Ectodermal cell (in vitro differentiated cells): ENCODE data around the gene GMEB2.
"Not testable (repeated sequence)": the region's sequence is repeated elsewhere in the genome, so short reads cannot be mapped to it uniquely, and the experiment has no call there.

Source experiments
- H3K27ac ChIP-seq: 2 replicates; pipeline ENCODE4 v1.7.0; 2013; ENCODE audit warnings: mild to moderate bottlenecking, low read depth, low read length; ENCODE audit not compliant: insufficient read depth, poor library complexity, severe bottlenecking
- H3K27me3 ChIP-seq: 2 replicates; pipeline ENCODE4 v1.7.0; 2013; ENCODE audit warnings: mild to moderate bottlenecking, low read length; ENCODE audit not compliant: insufficient read depth, control insufficient read depth, poor library complexity, severe bottlenecking
- H3K36me3 ChIP-seq: one replicate; pipeline ENCODE4 v1.7.0; 2013; ENCODE audit warnings: low read length; ENCODE audit not compliant: control insufficient read depth, insufficient read depth
- H3K4me1 ChIP-seq: one replicate; pipeline ENCODE4 v1.7.0; 2013; ENCODE audit warnings: low read length; ENCODE audit not compliant: control insufficient read depth, insufficient read depth
- H3K4me3 ChIP-seq: 2 replicates; pipeline ENCODE4 v1.7.0; 2013; ENCODE audit warnings: low read depth, low read length, control low read depth; ENCODE audit not compliant: insufficient read depth
- H3K9me3 ChIP-seq: 2 replicates; pipeline ENCODE4 v1.7.0; 2013; ENCODE audit warnings: mild to moderate bottlenecking, low read length, moderate library complexity; ENCODE audit not compliant: control insufficient read depth
- WGBS, 2 experiments: methylation state at CpG; one replicate each; pipeline ENCODE4 v1.1.7; 2013; ENCODE audit warnings: missing lambda C conversion rate in 2 of 2; 5-methylcytosine and 5-hydroxymethylcytosine counted together

The GMEB2 gene

GRCh38 chr20:63613863-63614594, 12.9 kb downstream of the GMEB2 start:
- not testable (repeated sequence) for H3K4me3 ChIP-seq, H3K4me1 ChIP-seq, H3K9me3 ChIP-seq, H3K27ac ChIP-seq, H3K27me3 ChIP-seq
- H3K36me3 ChIP-seq: peaks cover 17% of the 10 kb centered on the region
- 87 to 89% methylated on average over 10 to 14 of the region's 18 CpGs for WGBS, 2 experiments

GRCh38 chr20:63612276-63612931, 14.5 kb downstream of the GMEB2 start:
- Histone ChIP-seq H3K4me1 (no peaks in the 10 kb centered on the region), H3K9me3 (no peaks in the 10 kb centered on the region), H3K36me3 (peaks cover 12% of the 10 kb centered on the region), H3K4me3 (no peak overlapping the region), H3K27me3 (no peaks in the 10 kb centered on the region), H3K27ac (no peak overlapping the region)
- WGBS, 2 experiments: 90% methylated on average over 20 of the region's 20 CpGs

- no peak overlapping the region for H3K4me3 ChIP-seq
- 93 to 95% methylated on average over 10 of the region's 10 CpGs for WGBS, 2 experiments
- H3K27ac ChIP-seq: no peak overlapping the region
- peaks cover 12% of the 10 kb centered on the region for H3K36me3 ChIP-seq
- H3K4me1 ChIP-seq: no peaks in the 10 kb centered on the region
- H3K27me3 ChIP-seq: no peaks in the 10 kb centered on the region
- H3K9me3 ChIP-seq: no peaks in the 10 kb centered on the region
Measured at GRCh38 chr20:63611646-63612045, 15.3 kb downstream of the GMEB2 start.

- Histone ChIP-seq H3K4me3 (no peak overlapping the region), H3K27ac (no peak overlapping the region), H3K9me3 (no peaks in the 10 kb centered on the region), H3K36me3 (peaks cover 12% of the 10 kb centered on the region), H3K4me1 (no peaks in the 10 kb centered on the region), H3K27me3 (no peaks in the 10 kb centered on the region)
- WGBS, 2 experiments: 91 to 92% methylated on average over 17 of the region's 17 CpGs
Measured at GRCh38 chr20:63610581-63611435, 16.1 kb downstream of the GMEB2 start.

GRCh38 chr20:63606686-63607085, 20.2 kb downstream of the GMEB2 start:
- no peaks in the 10 kb centered on the region for H3K27me3 ChIP-seq
- H3K4me1 ChIP-seq: no peaks in the 10 kb centered on the region
- H3K36me3 ChIP-seq: peaks cover 12% of the 10 kb centered on the region
- H3K9me3 ChIP-seq: no peaks in the 10 kb centered on the region
- WGBS, 2 experiments: 95 to 98% methylated on average over 9 of the region's 9 CpGs
- H3K27ac ChIP-seq: no peak overlapping the region
- H3K4me3 ChIP-seq: no peak overlapping the region

GRCh38 chr20:63602321-63602720, 24.6 kb downstream of the GMEB2 start:
- H3K27me3 ChIP-seq: no peaks in the 10 kb centered on the region
- no peak overlapping the region for H3K27ac ChIP-seq
- H3K36me3 ChIP-seq: peaks cover 20% of the 10 kb centered on the region
- no peak overlapping the region for H3K4me3 ChIP-seq
- no peaks in the 10 kb centered on the region for H3K4me1 ChIP-seq
- WGBS, 2 experiments: 96 to 99% methylated on average over 3 of the region's 3 CpGs
- H3K9me3 ChIP-seq: no peaks in the 10 kb centered on the region

- H3K27me3 ChIP-seq, H3K27ac ChIP-seq, H3K4me1 ChIP-seq, H3K9me3 ChIP-seq, H3K4me3 ChIP-seq: not testable (repeated sequence)
- peaks cover 20% of the 10 kb centered on the region for H3K36me3 ChIP-seq
- WGBS, 2 experiments: 87 to 89% methylated on average over 8 of the region's 8 CpGs
Measured at GRCh38 chr20:63601679-63602078, 25.2 kb downstream of the GMEB2 start.

GRCh38 chr20:63599396-63600050, 27.4 kb downstream of the GMEB2 start:
- Histone ChIP-seq H3K27ac (no peak overlapping the region), H3K36me3 (peaks cover 20% of the 10 kb centered on the region), H3K4me1 (no peaks in the 10 kb centered on the region), H3K4me3 (no peak overlapping the region), H3K27me3 (no peaks in the 10 kb centered on the region), H3K9me3 (no peaks in the 10 kb centered on the region)
- WGBS, 2 experiments: 91 to 92% methylated on average over 27 of the region's 27 CpGs

GRCh38 chr20:63598479-63599395, 28.2 kb downstream of the GMEB2 start:
- Histone ChIP-seq H3K27ac (no peak overlapping the region), H3K27me3 (no peaks in the 10 kb centered on the region), H3K4me3 (no peak overlapping the region), H3K4me1 (no peaks in the 10 kb centered on the region), H3K9me3 (no peaks in the 10 kb centered on the region), H3K36me3 (peaks cover 20% of the 10 kb centered on the region)
- 91 to 92% methylated on average over 33 of the region's 33 CpGs for WGBS, 2 experiments
